Iris pigment epithelial cell (primary cell): Measurements from ENCODE around the gene EXOC4.

Experiments used
- DNase-seq: peaks from one replicate; pipeline ENCODE4 v3.0.0-alpha.2; 2011; ENCODE audit warnings: low read depth

Gene EXOC4

GRCh38 chr7:133491846-133492652, 239.2 kb downstream of the EXOC4 start:
- peak; percentile 10 for DNase-seq

DNA sequence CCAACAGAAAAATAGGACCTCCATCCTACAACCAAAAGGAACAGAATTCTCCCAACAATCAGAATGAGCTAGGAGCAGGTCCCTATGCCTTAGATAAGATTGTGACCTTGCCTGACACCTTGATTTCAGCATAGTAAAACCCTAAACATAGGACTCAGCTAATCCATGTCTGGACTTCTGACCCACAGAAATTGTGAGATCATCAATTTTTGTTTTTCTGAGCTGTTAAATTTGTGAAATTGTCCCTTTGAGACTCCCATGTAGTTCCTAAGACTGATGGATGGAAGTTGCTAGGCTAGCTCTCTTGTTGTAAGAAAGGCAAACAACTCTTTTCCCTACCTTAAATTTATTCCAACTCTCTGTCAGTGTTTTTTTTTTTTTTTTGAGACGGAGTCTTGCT, 244.2 kb downstream of the EXOC4 start:
- no peak for DNase-seq

- DNase-seq = no peak
These were observed 248.9 kb downstream of the EXOC4 start for GRCh38 chr7:133501771-133502170.

DNA sequence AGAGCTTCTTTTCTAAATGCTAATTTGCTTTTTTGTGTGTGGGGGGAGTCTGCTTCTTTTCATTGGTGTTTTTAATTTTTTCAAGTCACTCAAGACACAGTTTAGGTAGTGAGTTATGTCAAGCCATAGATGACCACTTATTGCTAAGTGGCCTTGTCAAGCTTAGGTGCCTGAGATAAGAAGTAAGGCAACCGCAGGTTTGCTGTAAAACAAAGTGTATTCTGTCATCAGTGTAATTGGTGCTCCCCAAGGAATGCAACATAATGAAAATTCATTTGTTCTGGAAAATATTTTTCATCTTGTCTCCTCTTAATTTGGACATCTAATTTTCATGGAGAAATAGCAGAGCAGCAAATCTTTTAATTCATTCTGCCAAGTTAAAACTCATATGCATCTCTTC, 249.6 kb downstream of the EXOC4 start:
- DNase-seq = no peak

DNA sequence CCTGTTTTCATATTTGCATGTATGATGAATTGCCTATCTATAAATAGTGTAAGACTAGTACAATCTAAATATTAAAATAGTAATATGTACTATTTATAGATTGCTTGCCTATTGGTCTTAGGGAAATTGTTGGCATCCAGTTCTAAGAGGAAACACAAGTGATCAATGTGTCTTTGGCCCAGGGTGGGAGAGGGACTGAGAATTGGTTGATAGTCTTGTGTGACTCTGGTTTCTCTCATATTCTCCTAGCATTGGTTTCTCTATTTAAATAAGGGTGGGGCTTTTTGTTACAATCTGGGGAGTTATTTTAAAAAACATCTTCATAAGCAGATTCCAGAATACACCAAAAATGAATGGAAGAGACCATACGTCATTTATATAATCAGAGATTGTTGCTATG, 250.1 kb downstream of the EXOC4 start:
- no peak for DNase-seq

DNA sequence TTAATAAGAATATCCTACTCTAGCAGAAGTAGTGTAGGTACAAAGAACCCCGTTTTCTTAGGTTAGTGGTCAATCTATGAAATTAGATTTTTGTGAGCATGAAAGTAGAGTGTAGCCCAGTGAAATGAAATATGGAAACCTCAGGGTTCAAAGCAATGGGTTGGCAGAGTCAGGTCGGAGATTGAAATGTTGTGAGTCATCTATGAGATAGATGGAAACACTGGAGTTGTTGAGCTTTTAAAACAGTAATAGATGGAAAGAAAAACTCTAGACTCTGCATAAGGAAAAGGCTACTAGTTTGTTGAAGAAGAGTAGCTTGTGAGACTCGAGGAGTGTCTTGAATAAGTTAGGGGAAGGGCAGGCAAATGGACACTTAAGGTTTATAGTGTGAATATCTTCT, 251.9 kb downstream of the EXOC4 start:
- DNase-seq = peak; percentile 69

DNA sequence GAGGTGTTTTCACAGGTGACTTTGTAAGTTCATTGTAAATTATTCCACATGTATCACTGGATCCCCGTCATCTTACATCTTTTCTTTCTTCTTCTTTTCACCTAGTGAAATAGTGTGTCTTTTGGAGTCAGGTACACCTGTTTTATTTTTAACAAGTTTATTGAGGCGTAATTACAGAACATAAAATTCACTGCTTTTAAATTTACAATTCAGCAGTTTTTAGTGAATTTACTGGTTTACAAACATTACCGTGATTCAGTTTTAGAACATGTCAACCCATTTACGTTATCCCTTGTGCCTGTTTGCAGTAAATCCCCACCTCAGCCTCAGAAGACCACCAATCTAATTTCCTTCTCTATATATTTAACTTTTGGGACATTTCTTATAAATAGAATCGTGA, 256.9 kb downstream of the EXOC4 start:
- DNase-seq = no peak

DNA sequence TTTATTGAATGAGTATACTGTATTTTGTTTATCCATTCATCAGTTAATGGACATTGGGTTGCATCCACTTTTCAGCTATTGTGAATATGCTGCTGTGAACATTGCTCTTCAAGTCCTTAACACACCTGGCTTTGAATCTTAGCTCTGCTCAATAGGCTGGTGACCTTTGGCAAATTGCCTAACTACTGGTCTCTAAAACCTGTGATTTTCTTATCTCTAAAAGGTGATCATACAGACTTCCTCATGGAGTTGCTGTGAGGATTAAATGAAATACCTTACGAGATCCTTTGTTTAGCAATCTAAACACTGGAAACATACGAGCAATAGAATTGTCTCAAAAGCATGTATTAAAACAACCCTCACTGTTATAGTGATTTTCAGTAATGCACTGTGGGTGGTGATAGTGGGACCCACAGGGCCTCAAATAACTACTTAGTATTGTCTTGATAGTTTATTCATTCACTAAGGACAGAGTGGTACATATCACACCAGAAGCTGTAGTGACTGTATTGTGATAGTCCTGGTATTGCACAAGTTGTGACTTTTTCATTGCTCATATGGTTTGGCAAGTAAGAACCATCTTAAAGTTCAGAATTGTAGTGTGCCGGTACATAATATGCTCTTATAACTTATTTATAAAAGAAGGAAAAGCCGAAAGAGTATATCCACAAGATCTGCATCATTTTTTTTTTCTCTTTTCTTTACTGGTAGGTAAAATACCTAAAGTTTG, 257.6 kb downstream of the EXOC4 start:
- DNase-seq = peak; percentile 58

DNA sequence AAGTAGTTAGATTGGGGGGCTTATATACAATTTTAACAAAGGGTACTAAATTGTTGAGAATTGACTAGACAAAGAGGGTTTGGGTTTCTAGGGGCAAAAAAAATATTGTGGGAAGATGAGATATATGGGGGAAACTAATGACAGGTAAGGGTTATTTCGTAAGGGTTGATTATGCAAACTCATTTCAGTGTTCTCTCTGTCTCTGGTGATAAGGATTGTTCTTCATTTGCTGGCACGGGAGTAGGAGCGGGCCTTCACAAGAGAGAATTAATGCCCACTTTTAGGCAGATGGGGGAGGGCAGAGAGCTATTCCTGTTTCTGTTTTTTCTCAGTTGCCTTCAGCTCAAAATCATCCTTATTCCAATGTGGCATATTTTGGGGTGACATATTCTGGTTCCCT, 258.4 kb downstream of the EXOC4 start:
- DNase-seq = no peak

- DNase-seq = no peak
These were observed 258.8 kb downstream of the EXOC4 start for GRCh38 chr7:133511708-133512107.

GRCh38 chr7:133512560-133512959, 259.7 kb downstream of the EXOC4 start:
- DNase-seq = peak; percentile 97

- DNase-seq = peak; percentile 84
These were observed 260.7 kb downstream of the EXOC4 start for GRCh38 chr7:133513608-133514007.

DNA sequence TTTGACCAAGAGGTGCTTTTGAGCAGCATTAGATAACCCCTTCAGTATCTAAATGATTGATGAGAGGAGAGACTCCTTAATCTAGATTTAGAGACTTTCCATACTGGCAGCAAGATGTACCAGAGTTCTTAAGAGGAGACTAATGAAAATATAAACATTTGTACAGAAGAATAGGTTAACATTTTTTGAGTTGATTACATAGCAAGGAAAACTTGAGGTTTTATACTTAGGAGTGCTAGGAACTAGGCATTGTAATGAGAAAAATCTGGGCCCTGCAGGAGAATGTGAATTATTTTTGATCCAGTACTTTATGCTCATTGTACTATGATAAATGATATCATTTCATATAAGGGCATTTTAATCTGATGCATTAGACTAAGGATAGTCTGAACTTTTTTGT, 261.7 kb downstream of the EXOC4 start:
- no peak for DNase-seq

DNA sequence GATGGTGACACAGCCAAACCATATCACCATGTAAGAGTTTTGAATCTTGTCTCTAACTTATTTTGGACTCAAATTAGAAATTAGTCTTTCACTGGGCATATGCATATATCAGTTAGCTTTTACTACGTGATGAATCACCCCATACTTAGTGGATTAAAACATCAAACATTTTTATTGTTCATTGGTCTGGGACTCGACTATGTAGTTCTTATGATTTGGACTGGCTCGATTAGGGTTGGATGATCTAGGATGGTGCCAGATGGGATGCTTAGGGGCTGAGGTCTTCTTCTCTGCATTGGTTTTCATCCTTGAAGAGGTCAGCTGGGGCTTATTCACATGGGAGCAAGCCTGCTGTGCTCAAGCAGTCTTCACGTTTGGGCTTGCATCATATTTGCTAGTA, 264.9 kb downstream of the EXOC4 start:
- DNase-seq = no peak

GRCh38 chr7:133518718-133519117, 265.8 kb downstream of the EXOC4 start:
- no peak for DNase-seq

DNA sequence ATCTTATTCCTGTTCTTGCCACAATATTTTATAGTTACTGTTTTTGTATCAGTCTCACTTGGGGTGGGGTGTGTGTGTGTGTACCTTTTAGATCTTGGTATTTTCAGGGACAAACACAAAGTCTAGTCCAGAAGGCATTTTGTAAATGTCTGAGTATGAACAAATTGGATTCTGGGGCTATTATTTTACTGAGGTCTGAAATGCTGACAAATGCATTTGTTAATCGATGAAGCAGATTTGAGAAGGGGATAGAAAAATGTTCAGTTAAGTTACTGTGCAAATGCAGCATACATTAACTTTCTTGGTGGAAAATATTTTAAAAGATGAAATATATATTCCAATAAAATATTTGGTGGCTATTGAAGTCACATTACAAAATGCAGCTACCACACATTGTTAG, 267.4 kb downstream of the EXOC4 start:
- no peak for DNase-seq

GRCh38 chr7:133522501-133522900, 269.6 kb downstream of the EXOC4 start:
- DNase-seq = no peak

- no peak for DNase-seq
These were observed 275.9 kb downstream of the EXOC4 start for GRCh38 chr7:133528796-133529195.

- no peak for DNase-seq
These were observed 277.0 kb downstream of the EXOC4 start for GRCh38 chr7:133529861-133530260.

DNA sequence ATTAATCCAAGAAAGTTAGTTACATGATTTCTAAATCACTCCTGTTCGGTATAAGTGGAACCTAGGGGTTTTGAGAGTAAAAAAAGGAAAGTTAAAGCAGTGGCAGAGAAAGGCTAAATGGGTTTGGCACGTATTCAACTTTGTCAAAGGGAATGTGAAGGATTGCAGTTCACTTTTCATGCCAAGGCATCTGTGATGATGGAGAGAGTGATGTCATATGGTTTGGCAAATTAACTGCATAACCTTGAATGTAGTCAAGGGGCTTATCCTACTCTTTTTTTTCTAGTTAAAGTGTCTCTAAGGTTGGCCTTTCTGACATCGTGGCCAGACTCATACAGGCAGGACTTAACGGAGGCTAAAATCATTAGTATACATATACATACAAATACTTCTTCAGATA, 277.8 kb downstream of the EXOC4 start:
- DNase-seq = peak; percentile 92

DNA sequence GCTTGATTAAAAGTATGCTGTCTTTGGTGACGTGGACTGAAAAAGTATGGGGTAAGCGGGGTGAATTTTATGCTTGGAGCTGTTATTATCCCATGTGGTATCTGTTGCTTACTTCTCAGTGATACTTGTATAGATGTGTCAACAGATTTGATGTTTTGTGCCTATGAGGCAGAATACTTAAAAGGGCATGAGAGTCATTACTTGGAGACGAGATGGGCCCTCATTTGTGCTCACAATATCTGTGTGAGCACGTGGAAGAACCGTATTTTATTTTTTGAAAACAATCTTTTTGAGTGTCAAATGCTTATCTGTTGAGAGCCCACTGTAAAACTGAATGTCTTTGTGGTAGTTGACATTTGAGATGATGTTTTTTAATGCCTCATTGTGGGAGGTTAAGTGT, 281.9 kb downstream of the EXOC4 start:
- no peak for DNase-seq

DNA sequence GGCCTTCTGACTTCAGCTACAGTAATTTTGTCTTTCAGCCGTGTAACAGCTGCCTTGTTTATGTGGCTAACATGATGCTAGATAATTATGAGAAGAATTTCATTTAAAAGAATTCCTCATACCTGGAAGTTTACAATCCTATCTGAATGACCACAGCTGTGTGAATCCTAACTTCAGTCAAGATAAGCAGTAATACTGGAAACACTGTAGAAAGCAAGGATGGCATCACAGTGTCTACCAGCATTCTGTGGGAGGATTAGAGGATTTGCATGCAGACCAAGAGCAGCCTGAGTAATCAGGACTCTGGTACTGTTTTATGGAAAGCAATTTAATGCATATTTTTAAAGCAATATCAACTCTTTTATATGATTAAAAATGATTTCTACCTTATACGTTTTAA, 282.4 kb downstream of the EXOC4 start:
- DNase-seq = peak; percentile 16

DNA sequence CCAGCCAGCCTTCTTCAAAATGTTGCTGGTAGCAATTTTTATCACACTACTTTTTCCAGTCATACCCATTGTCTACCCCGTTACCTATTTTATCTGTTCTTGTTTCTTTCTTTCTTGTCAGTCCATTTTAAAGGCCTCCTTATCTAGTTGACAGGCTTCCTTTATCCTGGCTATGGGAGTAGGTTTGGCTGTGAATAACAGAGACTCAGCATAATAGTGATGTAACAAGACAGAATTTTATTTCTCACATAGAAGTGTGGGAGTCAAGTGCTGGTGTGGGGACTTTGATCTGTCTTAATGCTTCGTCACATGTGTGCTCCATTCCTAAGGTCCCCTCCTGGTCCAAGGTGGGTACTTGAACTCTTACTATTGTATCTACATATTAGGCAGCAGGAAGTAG, 283.6 kb downstream of the EXOC4 start:
- DNase-seq = no peak

GRCh38 chr7:133539016-133539415, 286.1 kb downstream of the EXOC4 start:
- peak; percentile 14 for DNase-seq
